ENCODE results near the gene CCSER1.
"Not testable (repeated sequence)": the region's sequence is repeated elsewhere in the genome, so short reads cannot be mapped to it uniquely, and the experiment has no call there.

The CCSER1 gene

DNA sequence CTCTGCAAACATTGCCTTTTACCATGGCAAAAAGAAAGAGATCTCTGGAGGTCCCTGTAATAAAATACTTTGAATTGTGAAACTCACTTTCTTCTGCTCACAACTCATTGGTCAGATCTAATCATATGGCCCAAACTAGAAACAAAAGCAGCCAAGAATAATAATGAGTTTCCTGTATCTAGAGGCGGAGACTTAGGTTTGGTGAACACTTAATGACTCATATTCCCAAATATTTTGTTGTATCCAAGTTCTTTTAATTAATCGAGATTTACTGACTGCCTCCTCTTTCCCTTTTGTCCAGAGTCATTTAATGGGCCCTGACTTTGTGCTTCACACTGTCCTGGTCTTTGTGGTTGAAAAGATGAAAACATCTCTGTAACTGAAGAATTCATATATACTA lies 190.6 kb downstream of the CCSER1 start:
- no peak for DNase-seq

DNA sequence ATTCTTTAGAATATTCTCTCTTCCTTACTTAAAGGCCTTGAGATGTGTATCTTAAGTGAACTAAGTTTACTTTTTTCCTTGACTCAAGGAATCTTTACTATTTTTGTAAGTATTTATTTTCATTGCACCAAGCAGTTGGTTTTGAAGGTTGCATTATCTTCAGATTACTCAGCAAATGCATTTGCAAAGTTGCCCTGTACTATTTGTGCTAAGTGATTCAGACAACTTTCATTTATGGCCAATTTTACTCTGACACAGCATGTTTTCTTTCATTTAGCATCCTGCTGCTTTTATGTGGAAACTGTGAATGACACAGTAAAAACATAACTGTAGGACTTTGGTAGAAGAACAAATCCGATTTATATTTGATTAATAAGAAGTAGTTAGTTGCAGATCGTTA lies 191.0 kb downstream of the CCSER1 start:
- no peak for DNase-seq

DNA sequence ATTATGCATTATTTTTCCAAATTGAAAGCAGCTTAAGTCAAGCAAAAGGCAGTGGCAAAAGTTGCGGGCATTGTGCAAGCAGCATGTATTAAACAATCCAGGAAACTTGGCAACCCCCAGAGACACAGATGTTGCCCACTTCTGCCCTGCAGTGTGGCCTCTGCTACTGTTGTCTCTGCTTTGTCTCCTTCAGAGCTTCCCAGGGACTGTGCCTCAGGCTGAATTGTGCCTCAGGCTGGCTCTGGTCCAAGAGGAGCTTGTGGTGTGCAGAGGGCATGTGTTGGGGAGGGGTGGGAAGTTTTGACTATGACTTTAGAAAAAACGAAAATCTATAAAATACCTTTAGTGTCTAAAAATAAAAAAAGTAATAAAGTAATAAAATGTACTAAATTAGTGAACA lies 201.4 kb downstream of the CCSER1 start:
- no peak for DNase-seq

DNA sequence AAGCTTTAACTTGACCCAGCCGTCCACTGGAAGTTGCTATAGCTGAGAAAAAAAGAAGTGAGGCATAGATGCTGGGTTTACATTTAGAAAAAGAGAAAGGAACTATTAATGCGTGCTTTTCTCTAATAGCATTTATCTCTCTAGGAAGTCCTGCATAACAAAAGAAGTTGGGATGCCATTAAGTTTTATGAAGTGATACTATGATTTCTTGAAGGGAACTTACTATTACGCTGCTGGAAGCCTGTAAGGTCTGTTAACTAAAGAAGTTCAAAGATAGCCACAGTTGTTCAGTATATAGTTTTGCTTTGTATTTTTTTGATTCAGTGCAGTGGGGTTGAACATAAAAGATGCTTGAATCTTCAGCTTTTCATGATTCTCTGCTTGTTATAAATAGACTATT lies 203.4 kb downstream of the CCSER1 start:
- no peak for DNase-seq

DNA sequence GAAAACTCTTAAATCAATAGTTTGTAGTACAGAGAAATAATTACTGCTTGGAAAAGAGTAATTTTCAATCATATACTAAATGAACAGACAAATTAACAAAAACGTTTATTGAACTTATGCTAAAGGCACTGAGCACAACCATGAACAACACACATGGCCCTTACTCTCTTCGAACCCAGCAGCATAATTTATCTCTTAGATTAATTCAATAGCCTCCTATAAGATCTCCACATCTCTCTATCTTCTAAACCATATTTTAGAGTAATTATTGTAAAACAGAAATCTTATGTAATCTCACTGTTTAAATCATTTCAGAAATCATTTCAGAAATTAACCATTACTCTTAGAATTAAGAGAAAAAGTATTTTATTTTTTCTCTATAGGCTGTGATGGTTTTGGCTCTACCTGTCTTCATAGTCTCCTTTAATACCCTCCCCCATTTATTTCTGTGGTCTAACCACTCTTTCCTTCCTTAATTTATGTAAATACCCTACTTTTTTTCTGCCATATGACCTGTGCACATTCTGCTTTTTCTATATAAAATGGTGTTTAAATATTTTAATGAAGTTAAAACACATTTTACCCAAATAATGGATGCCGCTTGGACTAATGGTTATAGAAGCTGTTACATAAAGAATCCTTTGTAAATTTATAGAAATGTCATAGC lies 218.5 kb downstream of the CCSER1 start:
- DNase-seq, result no peak

DNA sequence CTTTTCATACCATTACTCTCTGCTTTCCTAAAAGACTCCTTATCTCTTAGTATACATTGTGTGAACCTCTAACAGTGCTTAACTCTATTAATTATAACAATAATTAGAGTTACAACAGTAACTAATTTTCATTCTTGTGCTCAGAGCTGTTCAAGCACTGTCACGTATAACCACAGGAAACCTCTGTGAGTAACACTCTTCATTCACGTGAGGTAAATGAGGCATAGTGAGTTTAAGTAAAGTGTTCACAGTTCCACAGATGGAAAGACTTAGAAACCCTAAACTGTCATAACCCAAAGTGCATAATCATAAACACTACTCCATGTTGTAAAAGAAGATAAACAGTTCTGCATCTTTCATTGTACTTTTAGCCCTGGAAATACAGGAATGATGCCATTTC lies 222.4 kb downstream of the CCSER1 start:
- no peak for DNase-seq

DNA sequence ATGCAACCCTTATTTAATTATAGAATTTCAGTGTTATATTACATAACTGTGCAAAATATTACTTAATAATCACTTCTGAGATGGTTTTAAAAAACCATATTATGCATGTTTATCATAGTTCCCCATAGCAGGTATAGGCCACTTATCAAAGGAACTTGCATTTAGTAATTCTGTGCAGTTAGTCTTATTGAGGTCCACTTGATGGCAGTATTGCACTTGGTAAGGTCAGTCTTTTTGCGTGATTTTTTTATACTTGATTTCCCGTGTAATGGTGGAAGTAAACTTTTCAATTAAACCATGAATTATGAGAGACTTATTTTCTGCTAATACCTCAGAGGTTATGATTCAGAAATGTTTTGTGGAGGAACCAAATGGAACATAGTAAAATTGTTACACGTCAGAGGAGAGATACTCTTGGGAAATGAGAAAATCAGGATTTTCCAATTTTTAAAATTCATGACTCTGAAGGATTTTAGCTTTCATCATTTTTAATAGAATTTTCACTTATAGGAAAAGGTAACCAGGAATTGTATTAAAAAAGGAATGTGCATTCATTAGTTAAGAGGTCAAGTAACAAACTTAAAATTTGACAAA lies 230.0 kb downstream of the CCSER1 start:
- no peak for DNase-seq

DNA sequence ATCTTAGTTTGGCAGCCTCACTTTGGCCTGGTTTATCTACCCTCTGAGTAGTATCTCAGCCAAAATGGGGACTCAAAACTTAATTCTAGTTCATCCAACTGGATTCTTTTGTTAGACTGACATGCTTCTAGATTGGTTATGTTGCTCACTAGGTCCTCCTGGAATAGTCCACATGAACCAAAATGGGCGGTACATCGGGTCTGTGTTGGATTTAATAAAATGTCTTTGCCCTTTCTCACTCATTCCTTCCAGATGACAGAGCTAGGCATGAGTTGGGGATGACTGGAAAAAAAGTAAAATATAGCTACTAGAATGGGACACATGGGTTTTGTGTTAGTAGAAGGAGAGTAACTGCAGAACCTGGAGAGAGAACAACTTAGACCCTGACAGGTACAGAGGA lies 247.9 kb downstream of the CCSER1 start:
- no peak for DNase-seq

DNA sequence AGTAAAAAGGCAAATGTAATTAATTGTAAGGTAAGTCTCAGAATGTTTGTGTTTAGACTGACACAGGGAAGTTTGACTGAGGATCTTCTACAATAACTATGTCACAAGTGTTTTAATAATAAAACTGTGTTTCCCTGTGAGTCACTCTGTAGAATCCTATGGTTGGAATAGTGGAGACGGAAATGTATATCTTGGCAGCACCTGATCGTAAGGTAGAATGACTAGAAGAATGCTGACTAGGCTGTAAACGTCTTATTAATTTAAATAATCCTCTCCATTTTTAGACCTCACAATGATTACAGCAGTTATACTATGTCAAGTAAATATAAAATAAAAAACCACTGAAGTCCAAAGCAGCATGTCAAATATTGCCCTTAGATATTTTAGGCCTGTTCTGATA lies 266.0 kb downstream of the CCSER1 start:
- no peak for DNase-seq

DNA sequence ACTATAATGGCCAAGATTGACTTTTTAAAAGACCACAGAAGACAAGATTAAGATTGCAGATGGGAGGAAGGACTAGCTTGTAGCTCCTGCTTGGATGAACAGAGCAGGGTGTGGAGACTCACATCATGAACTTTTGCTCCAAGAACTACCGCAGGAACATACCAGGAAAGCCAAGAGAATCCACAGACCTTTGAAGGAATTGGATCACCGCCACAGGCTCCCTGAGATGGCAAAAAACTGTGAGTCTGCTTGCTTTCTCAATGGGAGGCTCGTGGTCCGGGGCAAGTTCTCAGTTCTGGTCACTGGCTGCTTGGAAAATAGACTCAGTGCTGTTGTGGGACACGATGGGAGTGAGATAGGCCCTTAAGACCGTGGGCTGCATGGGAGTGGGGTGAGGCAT lies 276.6 kb downstream of the CCSER1 start:
- DNase-seq, result no peak

DNA sequence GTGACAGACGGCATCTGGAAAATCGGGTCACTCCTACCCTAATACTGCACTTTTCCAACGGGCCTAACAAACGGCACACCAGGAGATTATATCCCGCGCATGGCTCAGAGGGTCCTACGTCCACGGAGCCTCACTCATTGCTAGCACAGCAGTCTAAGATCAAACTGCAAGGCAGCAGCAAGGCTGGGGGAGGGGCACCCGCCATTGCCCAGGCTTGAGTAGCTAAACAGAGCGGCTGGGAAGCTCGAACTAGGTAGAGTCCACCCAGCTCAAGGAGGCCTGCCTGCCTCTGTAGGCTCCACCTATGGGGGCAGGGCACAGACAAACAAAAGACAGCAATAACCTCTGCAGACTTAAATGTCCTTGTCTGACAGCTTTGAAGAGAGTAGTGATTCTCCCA lies 280.7 kb downstream of the CCSER1 start:
- not testable (repeated sequence) for DNase-seq

DNA sequence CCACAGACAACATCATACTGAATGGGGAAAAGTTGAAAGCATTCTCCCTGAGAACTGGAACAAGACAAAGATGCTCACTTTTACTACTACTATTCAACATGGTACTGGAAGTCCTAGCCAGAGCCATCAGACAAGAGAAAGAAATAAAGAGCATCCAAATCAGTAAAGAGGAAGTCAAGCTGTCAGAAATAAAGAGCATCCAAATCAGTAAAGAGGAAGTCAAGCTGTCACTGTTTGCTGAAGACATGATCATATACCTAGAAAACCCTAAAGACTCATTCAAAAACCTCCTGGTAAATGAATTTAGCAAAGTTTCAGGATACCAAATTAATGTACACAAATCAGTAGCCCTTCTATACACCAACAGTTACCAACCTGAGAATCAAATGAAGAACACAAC lies 285.6 kb downstream of the CCSER1 start:
- DNase-seq, result not testable (repeated sequence)

DNA sequence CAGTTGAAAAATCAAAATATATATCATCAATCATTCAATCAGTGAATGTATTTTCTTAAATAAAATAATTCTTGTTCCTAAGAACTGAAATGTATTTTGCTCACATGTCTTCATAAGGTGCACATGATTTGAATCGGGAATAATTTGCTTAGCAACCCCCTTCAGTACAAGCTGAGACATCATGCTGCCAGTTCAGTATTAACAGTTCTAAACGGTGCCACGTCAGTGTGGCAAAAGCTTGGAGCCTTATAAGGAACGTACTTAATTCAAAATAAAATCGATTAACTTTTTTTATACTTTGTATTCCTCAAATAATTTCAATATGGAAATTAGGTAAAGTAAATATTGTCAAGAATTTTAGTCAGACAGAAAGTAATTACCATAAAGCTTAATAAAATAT lies 287.9 kb downstream of the CCSER1 start:
- no peak for DNase-seq

DNA sequence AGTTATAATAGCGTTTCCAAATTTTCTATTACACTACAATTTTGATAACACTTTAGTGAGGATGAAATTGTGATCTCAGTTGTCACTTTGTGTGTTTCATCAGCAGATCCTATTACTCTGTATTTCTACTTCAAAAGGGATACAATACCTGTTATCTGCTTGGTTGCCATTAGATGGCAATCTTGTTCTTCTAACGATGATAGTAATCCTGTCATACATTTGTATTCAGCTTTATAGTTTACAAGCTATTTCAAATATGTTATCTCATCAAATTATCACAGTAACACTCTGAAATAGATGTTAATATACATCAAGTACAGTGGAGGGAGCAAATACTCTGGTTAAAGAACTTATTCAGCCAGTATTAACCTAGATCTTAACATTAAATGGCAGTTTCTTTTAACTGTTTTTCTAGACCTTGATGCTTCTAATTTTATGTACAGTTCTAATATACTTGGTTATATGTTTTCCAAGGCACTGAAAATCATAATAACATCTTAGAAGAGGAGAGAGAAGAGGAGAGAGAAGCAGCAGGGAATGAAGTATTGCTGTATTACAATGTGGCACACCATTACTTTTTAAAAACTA lies 292.0 kb downstream of the CCSER1 start:
- no peak for DNase-seq

DNA sequence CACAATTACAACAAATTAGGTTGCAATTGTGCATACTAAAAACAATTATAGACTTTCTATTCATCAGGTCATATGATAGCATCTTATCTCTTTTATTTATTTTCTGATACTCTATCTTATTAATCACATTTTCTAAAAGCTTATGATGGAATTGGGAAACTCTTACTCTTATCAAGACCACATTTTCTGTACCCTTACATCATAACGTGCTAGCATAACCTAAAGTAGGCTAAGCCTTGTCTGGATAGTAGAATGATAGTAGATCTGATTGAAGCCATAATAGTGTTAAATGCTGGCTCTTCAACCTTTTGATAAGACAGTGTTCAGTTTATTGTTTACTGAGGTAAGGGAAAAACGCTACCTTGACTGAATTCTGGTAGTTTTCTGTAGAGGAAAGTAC lies 294.0 kb downstream of the CCSER1 start:
- no peak for DNase-seq

DNA sequence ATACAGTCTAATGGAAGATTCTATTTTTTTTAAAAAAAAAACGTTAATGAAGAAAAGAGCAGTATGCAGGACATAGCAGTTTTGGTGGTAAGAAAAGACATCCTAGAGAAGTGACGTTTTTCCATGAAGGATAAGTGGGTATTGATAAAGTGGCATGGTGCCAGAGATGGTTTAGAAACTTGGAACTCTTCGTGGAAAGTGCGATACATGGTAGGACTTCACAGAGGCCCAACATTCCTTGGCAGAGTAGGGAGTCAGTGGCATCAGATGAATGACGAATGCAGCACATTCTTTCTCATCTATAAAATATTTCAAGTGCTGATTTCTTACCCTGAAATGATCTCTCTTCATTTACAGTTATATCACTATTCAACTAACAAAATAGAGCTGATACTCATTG lies 298.7 kb downstream of the CCSER1 start:
- DNase-seq, result no peak

DNA sequence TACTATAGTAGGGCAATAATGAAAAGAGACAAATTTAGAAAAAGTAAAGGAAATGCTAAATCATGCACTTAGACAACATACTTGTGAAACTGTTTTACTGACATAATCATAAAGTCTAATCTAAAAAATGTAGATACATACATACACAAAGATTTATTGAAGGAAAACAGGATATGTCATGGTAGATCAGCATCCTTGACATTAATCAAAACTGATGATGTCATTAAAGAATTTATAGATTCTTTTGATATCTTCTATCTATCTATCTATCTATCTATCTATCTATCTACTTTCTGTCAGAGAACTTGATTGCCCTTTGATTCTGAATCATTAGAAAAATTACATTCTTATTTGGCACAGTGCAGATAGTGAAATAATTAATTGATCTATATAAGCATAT lies 311.3 kb downstream of the CCSER1 start:
- no peak for DNase-seq

DNA sequence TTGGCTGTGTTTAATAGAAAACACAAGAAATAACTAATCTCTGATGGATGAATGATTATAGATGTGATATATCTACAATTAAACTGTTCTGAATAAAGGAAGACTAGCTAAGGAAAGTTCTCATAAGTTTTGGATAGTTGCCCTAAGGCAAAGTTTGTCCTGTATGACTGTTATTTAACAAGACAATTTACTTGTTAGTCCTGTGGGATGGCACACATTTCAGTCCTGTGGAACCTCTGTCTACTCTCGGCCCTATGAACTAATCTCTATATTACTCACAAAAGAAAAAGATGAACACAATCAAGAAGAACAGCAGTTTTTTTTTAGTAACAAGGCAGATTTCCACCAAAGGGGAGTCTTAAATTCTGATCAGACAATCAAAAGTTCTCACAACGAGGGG lies 314.6 kb downstream of the CCSER1 start:
- no peak for DNase-seq

DNA sequence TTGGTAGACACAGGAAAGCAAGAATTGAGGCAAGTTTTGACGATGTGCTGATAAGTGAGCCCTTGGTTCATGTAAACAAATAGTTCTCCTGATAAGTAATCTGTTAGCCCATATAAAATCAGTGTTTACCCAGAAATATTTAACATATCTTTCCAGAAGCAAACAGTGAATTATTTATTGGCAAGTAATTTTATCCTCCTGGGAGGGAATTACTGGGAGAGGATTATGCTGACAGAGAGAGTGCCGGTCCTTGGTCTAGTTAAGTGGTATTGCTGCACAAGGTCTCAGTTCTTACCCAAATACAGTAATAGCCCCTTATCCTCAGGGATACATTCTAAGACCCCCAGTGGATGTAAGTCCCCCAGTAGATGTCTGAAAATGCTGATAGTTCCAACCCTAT lies 315.4 kb downstream of the CCSER1 start:
- DNase-seq, result no peak

DNA sequence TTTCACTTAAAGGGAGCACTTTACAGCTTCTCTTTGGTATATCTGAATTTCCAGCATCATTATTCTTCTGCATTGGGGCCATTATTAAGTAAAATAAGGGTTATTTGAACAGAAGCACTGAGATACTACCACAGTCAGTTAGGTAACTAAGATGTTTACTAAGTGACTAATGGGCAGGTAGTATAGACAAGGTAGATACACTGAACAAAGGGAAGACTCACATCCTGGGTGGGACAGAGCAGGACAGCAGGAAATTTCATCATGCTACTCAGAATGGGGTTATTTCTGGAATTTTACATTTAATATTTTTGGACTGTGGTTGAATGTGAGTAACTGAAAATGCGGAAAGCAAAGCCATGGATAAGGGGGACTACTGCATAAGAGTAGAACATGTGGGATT lies 316.0 kb downstream of the CCSER1 start:
- no peak for DNase-seq

DNA sequence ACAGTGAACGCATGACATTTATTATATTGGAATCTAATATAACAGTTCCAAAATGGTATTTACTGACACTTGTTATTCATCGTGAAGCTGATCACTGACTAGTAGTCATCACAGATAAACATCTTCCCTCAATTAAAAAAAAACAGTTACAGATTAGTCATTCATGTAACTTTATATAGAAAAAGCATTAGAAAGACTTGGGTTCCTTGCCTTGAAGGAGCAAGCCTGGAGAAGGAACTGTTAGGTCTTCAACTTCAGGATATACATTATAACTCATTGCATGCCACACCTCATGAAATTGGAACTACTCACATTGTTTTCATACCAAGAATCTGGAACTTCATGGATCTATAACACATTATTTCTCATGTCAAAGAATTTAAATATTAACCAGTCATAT lies 317.7 kb downstream of the CCSER1 start:
- DNase-seq, result no peak

DNA sequence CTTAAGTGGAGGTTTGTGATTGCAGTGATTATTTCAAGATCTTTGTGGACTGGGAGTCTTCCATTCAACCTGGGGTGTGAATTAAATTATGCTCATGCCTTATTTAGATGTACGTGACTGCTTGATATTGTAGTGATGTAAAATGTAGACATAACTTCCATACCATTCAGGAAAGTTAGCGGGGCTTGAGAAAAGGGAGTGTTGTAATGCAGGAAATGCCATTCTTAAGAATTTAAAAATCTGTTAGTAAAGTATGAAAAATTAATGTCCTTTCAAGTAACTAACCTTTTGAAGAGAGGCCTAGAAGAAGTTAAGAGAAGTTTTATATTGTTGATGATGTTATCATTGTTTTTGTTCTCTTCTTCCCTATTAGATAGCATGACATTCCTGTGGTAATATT lies 318.2 kb downstream of the CCSER1 start:
- no peak for DNase-seq

DNA sequence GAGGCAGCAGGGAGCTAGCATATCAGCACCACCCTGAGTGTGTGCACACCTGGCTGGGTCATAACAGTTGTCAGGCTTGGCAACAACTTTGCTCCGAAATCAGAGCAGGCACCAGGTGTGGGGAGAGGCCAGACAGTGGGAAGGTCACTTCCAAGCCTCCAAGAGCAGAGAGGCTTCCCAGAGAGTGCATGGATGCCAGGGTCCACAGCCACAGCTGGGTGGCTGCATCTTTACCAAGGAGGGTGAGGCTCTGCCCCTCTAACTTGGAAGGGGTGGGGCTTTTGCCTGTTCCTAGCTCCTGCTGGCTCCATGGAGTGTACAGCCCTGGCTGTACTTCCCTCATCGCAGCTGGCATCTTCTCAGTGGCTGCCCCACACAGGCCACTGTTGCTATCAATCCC lies 322.4 kb downstream of the CCSER1 start:
- DNase-seq, result no peak

DNA sequence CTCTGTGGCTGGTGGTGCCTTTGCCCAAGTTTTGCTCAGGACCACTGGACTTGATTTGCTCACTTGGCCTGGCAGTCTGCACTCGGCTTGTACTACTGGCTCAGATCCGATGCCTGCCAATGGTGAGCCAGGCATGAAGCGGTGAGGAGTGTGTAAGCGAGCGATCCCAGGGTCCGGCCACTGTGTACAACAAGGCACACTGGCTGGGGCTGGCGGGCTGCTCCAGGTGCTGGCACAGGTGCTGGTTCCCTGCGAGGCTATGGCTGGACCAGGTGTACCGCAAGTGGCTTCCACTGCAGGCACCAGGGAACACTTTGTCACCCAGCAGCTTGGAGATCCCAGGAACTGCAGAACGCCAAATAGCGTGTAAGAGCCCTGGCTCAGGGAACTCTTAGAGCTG lies 329.7 kb downstream of the CCSER1 start:
- DNase-seq, result no peak

DNA sequence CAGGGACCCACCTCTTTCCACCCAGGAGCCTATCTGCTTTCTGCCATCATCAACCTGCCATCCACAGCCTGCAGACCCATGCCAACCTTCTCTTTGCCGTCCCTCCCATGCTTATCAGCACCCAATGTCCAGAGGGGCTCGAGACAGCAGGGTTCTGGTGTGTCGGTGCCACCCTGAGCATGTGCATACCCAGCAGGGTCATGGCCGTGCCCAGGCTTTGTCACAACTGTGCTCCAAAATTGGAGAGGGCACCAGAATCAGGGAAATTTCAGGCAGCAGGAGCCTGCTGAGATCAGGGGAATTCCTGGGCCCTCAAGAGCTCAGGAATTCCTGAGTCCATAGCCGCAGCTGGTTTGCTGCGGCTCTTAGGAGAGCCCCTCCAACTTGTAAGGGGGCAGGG lies 330.6 kb downstream of the CCSER1 start:
- DNase-seq, result no peak
